Suppressor macrophage (primary cell): ENCODE data around the gene TRIM47.
"Not testable (repeated sequence)": the region's sequence is repeated elsewhere in the genome, so short reads cannot be mapped to it uniquely, and the experiment has no call there.

Experiments used
- DNase-seq, 4 experiments: peaks; one replicate each; pipeline ENCODE4 v3.0.0-alpha.2; 2020 to 2022

Gene TRIM47

GRCh38 chr17:75869282-75870141 lies 8.9 kb downstream of the TRIM47 start:
- no peak for DNase-seq

GRCh38 chr17:75868730-75869281 lies 9.6 kb downstream of the TRIM47 start:
- not testable (repeated sequence) for DNase-seq

GRCh38 chr17:75865404-75866188 lies 12.8 kb downstream of the TRIM47 start:
- not testable (repeated sequence) for DNase-seq

GRCh38 chr17:75864887-75865286 lies 13.5 kb downstream of the TRIM47 start:
- not testable (repeated sequence) for DNase-seq

- peak; percentile 30 to 54 (median 48) for DNase-seq
Observed at GRCh38 chr17:75864448-75864871, 13.9 kb downstream of the TRIM47 start.

- no peak for DNase-seq
Observed at GRCh38 chr17:75861927-75862317, 16.5 kb downstream of the TRIM47 start.

GRCh38 chr17:75859358-75859757 lies 19.0 kb downstream of the TRIM47 start:
- DNase-seq = not testable (repeated sequence)

GRCh38 chr17:75856062-75856756 lies 22.2 kb downstream of the TRIM47 start:
- DNase-seq = peak in 3 of 4 experiments; percentile 27 to 40 (median 36)

GRCh38 chr17:75855310-75856061 lies 22.9 kb downstream of the TRIM47 start, which contains the start of gene WBP2:
WBP2 (minus strand) TSS chr17:75855335; CDS start chr17:75855297, 38 bp downstream.
- peak; percentile 99 to 100 (median 100) for DNase-seq

GRCh38 chr17:75854881-75855309 lies 23.5 kb downstream of the TRIM47 start:
- DNase-seq = no peak

- peak; percentile 58 to 73 (median 67) for DNase-seq
Observed at GRCh38 chr17:75854101-75854748, 24.2 kb downstream of the TRIM47 start.

- DNase-seq = no peak
Observed at GRCh38 chr17:75853433-75853832, 24.9 kb downstream of the TRIM47 start.

- not testable (repeated sequence) for DNase-seq
Observed at GRCh38 chr17:75851693-75851991, 26.7 kb downstream of the TRIM47 start.

GRCh38 chr17:75850928-75851692 lies 27.3 kb downstream of the TRIM47 start:
- DNase-seq = no peak

GRCh38 chr17:75849724-75850123 lies 28.7 kb downstream of the TRIM47 start:
- DNase-seq = no peak

- DNase-seq = no peak
Observed at GRCh38 chr17:75849279-75849646, 29.1 kb downstream of the TRIM47 start.

- peak; percentile 63 to 87 (median 74) for DNase-seq
Observed at GRCh38 chr17:75848523-75849278, 29.7 kb downstream of the TRIM47 start.

- no peak for DNase-seq
Observed at GRCh38 chr17:75847614-75848522, 30.5 kb downstream of the TRIM47 start.
